ENCODE data around the gene RPS6KA3. TPM values are rescaled to one million over a fixed set of nuclear protein-coding genes. Genes with fewer than 3 reads are reported as not detected.

The RPS6KA3 gene
- polyA plus RNA-seq, 1 donor (not counting 4 experiments of a cell fraction or from before 2014, with no cell fraction given): 32.1 TPM

GRCh38 chrX:20237864-20238263 is 28.8 kb downstream of the RPS6KA3 start:
- H3K27me3 ChIP-seq (ENCODE audit: control insufficient read depth, extremely low read depth, insufficient read depth, low read length): no peaks in the 10 kb centered on the region
- H3K9me3 ChIP-seq (ENCODE audit: control insufficient read depth, low read depth, low read length): no peaks in the 10 kb centered on the region
- no peaks in the 10 kb centered on the region for H3K9me1 ChIP-seq (ENCODE audit: control insufficient read depth, extremely low read depth, insufficient read depth, low read length)
- no peaks in the 10 kb centered on the region for H3K36me3 ChIP-seq (ENCODE audit: control insufficient read depth in 2 of 2, extremely low read depth in 1 of 2, insufficient read depth in 2 of 2, low read length in 2 of 2)
- H3K27ac ChIP-seq (ENCODE audit: control insufficient read depth, insufficient read depth, low read length): no peak overlapping the region
- dilution Hi-C loops (cut with MboI; ENCODE audit: extremely low pct_ligation_motif_present, low sequenced_read_pairs): no loop called here
- peaks cover 4% of the 10 kb centered on the region for H3K79me2 ChIP-seq (ENCODE audit: control insufficient read depth, insufficient read depth, low read length)
- TF ChIP-seq CTCF (optimal IDR thresholded peaks at IDR 0.05 in 1 of 3, IDR thresholded peaks at IDR 0.05 in 1 of 3, conservative IDR thresholded peaks at IDR 0.05 in 1 of 3; ENCODE audit: extremely low read depth in 1 of 3, insufficient read depth in 2 of 3, low read length in 3 of 3) (no peak), EZH2 (IDR thresholded peaks at IDR 0.05; ENCODE audit: low read length) (no peak)
- H2AFZ ChIP-seq (ENCODE audit: control insufficient read depth, low read length): no peak overlapping the region
- H3K4me2 ChIP-seq (ENCODE audit: control insufficient read depth, extremely low read depth, insufficient read depth, low read depth, low read length): no peak overlapping the region
- no peaks in the 10 kb centered on the region for H4K20me1 ChIP-seq (ENCODE audit: control insufficient read depth, extremely low read depth, insufficient read depth, low read length)
- FAIRE-seq (no peak), DNase-seq (ENCODE audit: low read depth, low spot score) (no peak)
- H3K4me1 ChIP-seq (ENCODE audit: control insufficient read depth, extremely low read depth, insufficient read depth, low read length): no peaks in the 10 kb centered on the region
- H3K9ac ChIP-seq (ENCODE audit: control insufficient read depth, extremely low read depth, insufficient read depth, low read length): no peak overlapping the region
- H3K4me3 ChIP-seq (ENCODE audit: control insufficient read depth in 2 of 3, extremely low read depth in 1 of 3, insufficient read depth in 2 of 3, low read depth in 1 of 3, low read length in 3 of 3): no peak overlapping the region

- no peak overlapping the region for H3K27ac ChIP-seq (ENCODE audit: control insufficient read depth, insufficient read depth, low read length)
- H3K4me2 ChIP-seq (ENCODE audit: control insufficient read depth, extremely low read depth, insufficient read depth, low read depth, low read length): no peak overlapping the region
- DNase-seq (ENCODE audit: low read depth, low spot score): no peak
- H3K9me3 ChIP-seq (ENCODE audit: control insufficient read depth, low read depth, low read length): no peaks in the 10 kb centered on the region
- peaks cover 4% of the 10 kb centered on the region for H3K79me2 ChIP-seq (ENCODE audit: control insufficient read depth, insufficient read depth, low read length)
- no peaks in the 10 kb centered on the region for H3K4me1 ChIP-seq (ENCODE audit: control insufficient read depth, extremely low read depth, insufficient read depth, low read length)
- no peak for FAIRE-seq
- no peaks in the 10 kb centered on the region for H4K20me1 ChIP-seq (ENCODE audit: control insufficient read depth, extremely low read depth, insufficient read depth, low read length)
- dilution Hi-C loops (cut with MboI; ENCODE audit: extremely low pct_ligation_motif_present, low sequenced_read_pairs): no loop called here
- H3K9ac ChIP-seq (ENCODE audit: control insufficient read depth, extremely low read depth, insufficient read depth, low read length): no peak overlapping the region
- no peaks in the 10 kb centered on the region for H3K27me3 ChIP-seq (ENCODE audit: control insufficient read depth, extremely low read depth, insufficient read depth, low read length)
- no peak overlapping the region for H2AFZ ChIP-seq (ENCODE audit: control insufficient read depth, low read length)
- TF ChIP-seq EZH2 (IDR thresholded peaks at IDR 0.05; ENCODE audit: low read length) (no peak), CTCF (optimal IDR thresholded peaks at IDR 0.05 in 1 of 3, IDR thresholded peaks at IDR 0.05 in 1 of 3, conservative IDR thresholded peaks at IDR 0.05 in 1 of 3; ENCODE audit: extremely low read depth in 1 of 3, insufficient read depth in 2 of 3, low read length in 3 of 3) (no peak)
- H3K36me3 ChIP-seq (ENCODE audit: control insufficient read depth in 2 of 2, extremely low read depth in 1 of 2, insufficient read depth in 2 of 2, low read length in 2 of 2): no peaks in the 10 kb centered on the region
- H3K9me1 ChIP-seq (ENCODE audit: control insufficient read depth, extremely low read depth, insufficient read depth, low read length): no peaks in the 10 kb centered on the region
- no peak overlapping the region for H3K4me3 ChIP-seq (ENCODE audit: control insufficient read depth in 2 of 3, extremely low read depth in 1 of 3, insufficient read depth in 2 of 3, low read depth in 1 of 3, low read length in 3 of 3)
These were observed 31.0 kb downstream of the RPS6KA3 start for GRCh38 chrX:20235755-20236154.

Data from keratinocyte (primary cell).